GM19468 (cell line): Measurements from ENCODE around the gene SLC7A14.

Source experiments
- ATAC-seq: cut with Tn5 transposase; IDR thresholded peaks from one replicate; pipeline ENCODE4 v1.9.1; 2021; ENCODE audit warnings: mild to moderate bottlenecking, moderate library complexity, moderate number of reproducible peaks; ENCODE audit not compliant: unreplicated experiment; ENCODE audit errors: extremely low read depth

Gene SLC7A14

DNA sequence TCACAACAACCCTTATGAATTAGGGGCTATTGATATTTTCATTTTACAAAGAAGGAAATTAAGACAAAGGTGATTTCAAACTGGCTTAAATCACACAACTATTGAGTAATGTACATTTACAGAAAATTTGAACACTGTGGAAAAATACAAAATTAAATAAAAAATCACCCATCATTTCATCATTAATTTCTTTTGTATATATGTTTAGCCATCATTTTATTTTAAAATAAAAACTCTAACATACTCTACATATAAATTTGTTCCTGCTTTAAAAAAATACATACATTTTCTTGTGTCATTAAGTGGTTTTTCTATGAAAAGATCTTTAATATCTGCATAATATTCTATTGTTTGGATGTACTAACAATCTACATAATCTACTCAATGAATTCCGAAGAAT, 147.0 kb downstream of the SLC7A14 start:
- no peak for ATAC-seq

DNA sequence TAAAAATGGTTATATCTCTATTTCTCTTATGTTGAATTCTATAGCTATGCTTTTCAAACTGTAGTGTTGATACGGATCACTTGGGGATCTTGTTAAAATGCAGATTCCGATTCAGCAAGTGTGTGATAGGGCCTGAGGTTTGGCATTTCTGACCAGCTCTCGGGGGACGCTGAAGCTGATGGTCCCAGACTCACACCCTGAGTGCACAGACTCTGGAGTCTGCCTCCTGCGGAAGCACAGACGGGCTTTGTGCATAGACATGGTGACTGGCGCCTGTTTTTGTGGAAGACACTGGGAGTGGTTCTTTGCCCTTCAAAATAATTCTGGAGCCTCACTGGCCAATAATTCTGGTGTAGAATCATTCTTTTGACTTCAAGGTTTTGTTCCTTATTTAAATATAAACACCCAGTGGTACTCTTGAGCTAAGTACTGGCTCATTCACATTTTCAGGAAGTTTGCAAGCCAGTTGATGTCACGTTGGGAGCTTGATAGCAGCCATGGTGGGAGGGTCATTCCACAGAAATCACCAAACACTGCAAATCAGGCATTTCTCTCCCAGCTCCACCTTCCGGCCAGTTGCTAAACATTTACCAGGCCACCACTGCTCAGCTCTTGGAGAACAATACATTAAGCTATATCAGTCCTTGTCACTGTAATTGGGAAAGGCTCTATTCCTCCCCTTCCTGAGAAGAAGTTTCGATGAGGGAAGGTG, 148.0 kb downstream of the SLC7A14 start:
- ATAC-seq: no peak

DNA sequence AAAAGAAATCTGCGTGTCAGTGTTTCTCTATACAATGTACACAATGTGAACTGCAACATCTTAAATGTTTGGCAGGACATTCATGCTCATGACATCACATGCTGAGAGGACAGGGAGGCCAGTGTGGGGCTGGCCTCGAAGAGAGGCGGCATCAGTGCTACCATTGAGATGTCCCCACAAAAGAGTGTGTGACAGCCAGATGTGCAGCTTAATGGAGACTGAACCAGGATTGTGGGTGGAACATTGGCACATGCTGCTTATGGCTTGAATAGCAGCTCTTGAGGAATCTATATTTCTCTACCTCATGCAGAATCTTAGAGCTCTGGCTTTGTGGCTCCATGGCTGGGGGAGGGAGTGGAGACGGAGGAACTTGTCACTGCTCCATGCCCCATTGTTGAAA, 148.7 kb downstream of the SLC7A14 start:
- ATAC-seq: no peak

DNA sequence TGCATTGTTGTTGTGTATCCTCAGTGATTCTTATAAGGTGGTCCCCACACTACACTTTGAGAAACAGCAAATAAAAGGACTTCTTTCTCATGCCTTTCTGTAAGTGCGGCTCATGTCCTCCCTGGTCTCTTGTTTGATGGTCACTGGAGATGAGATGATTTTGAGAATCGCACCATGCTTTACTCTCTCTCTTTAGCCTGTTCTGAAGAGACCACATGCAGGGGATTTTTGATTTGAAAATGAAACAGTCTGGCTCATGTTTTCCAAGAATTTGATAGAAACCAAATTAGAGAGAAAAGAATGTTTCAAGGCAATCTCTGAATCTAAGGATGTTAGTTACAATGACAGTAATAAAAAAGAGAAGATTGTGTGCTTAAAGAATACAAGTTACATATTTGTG, 149.2 kb downstream of the SLC7A14 start:
- no peak for ATAC-seq

DNA sequence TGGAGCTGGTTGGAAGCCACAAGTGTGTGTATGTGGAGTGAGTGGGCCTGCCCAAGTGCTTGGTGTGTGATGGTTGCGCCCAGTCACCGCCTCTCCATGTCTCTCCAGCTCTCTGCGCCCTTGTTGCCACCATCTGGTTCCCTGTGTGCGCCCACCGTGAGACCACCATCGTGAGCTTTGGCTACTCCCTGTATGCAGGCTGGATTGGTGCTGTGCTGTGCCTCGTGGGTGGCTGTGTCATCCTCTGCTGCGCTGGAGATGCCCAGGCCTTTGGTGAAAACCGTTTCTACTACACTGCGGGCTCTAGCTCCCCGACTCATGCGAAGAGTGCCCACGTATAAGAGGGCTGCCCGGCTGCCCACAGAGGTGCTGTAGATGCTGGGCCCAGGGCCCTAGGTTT, 153.5 kb downstream of the SLC7A14 start:
- no peak for ATAC-seq

DNA sequence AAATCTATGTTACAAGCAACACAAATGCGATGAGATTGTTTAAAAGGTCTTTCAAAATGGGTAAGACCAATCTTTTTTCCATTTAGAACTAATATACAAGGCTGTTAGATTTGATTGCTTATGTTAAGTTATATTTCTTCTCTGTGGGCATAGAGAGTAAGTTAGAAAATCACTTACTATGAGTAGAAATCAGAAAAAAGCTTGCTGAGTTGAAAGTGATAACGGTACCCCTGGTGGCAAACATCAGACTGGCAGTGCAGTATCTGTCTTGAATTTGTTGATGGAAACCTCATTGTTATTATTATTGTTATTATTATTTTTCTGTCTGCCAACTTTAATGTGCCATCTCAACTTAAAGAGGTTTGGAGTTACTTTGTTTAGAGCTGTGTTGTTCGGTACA, 154.8 kb downstream of the SLC7A14 start:
- no peak for ATAC-seq

DNA sequence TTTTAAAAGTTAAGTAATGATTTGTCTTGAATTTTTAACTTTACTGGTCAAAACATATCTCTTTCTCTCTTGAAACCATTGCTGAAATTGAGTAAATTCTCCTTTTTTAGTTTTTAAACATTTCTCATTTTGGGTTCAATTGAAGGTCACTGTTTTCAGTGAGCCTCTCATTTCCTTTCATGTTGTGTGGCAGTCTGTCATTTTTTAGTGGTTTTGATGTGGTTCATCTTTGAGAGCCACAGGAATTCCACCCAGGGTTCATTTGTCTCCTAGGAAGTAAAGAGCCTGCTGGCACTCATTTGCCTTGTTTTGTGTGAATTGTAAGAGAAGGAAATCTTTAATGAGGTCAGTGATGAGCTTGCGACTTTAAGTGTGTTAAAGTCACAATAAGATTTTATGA, 156.8 kb downstream of the SLC7A14 start:
- no peak for ATAC-seq

DNA sequence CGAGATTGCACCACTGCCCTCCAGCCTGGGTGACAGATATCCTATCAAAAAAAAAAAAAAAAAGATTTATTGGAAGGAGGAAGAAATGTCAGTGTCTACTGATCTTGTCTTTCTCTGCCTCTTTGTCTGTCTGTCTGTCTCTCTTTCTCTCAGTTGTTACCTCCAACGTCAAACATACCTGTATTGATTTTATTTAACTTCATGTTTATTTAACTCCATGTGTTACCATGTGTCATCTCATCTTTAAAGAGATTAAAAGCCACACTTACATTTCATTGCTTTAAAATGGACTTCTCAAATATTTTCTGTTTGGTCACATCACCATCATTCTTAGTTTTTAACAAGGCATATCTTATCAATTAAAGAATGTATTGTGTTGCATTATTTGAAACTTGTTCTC, 157.8 kb downstream of the SLC7A14 start:
- ATAC-seq: no peak

DNA sequence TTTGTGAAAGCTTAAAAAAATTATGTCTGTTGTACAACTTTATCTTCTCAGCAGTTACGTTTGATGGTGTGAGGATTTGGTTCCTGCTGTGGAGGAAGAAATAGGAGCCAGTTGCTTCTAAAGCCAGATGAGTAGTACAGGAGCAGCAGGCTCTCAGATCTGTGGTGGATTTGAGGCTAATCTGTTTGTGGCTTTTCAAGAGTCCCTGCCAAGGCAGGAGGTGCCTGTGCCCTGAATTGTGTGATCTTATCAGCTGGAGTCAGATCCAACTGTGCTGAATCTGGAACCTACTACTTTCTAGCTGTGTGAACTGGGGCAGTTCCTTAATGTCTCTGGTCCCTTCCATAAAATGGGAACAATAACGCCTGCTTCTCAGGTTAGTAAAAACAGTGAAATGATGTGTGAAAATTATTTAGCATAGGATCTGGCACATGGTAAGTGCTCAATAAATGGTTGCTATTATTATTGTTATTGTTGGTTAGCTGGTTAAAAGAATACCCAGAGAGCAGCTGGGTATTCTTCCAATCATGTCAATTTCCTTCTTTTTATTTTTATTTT, 159.6 kb downstream of the SLC7A14 start:
- no peak for ATAC-seq

DNA sequence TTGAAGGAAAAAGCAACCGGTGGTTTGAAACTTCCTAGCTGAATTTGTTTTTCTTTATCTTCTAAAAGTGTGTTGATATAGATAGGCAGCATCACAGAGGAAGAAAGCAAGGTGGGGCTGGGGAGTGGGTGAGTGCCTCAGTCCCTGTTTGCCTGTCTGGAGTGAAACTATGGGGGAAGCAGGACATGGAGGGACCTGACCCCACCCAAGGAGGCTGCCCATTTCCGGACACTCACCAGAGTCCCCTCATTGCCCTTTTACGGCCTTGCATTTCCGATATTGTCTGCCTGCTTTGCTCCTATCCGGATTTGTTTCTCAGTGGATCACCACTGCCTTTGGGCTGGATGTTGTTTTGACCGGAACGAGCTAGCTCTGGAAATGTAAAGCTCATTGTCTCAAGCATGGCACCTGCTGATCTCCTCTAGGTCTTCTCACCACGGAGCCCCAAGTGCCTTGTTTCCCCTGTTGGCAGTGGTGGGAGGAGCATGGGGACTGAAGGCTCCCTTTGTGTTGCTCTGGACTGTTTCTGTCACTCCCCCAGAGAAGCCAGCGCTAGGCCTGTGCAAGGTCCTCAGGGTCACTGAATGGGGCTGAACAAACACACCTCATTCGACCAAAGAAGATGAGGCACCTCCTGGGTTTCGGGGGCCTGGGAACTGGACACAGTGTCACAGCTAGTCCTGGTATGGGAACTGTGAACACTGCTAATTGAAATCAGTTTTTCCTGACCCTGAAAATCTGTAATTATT, 160.2 kb downstream of the SLC7A14 start:
- no peak for ATAC-seq

DNA sequence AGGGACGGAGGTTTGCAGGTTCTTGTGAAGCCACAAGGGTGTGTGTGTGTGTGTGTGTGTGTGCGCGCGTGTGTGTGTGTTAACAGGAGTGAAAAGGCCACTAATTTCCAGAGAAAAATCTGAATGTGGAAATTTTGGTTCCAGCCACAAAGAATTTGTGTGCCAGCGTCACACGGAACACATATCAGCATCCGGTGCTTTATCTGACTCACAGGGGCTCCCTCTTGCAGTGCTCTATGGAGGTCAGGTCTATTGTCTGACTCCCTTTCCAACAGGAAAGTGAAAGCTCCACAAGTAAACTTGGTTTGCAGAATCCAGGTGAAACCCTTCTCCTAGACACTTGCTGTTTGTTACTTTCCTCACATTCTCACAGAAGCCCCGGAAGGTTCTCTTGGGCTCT, 161.0 kb downstream of the SLC7A14 start:
- ATAC-seq: no peak

DNA sequence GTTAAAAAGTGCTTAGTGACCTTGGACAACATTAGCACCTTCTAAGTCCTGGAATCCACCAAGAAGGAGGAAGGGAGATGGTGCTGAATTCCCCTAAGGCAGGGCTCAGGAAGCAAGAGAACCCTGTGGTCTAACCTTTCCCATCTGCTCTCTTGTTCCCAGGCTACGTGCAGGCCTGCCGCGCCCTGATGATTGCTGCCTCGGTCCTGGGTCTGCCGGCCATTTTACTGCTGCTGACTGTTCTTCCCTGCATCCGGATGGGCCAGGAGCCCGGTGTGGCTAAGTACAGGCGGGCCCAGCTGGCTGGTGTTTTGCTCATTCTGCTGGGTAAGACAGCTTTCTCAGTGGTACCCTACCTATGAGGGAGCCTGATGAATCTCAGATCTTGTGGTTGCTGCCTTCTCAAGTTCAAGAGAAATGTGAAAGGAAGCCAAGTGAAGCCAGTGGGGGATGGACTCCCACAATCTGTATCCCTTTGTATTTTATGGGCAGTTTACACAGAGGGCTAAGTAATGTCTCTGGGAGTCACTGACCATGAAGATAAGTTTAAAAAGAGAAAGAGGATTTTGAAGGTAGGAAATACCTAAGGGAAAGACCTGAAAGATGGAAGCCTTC, 162.8 kb downstream of the SLC7A14 start:
- ATAC-seq: no peak

DNA sequence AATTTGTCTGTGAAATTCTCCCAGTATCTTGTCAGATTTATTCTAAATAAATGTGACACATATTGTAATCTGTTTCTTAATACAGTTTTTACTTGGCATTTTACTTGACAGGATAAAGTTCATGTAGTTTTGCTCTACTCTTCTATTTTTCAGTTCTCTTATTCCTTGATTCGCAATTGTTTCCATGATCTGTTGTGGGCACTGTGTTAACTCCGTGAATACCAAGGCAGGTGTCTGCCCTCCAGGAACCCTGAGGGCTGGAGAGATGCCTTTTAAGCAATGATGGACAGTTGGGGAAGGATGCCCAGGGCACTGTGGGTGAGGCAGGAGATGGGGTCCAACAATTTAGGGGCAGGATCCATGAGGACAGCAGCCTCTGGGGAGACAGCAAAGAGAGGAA, 164.1 kb downstream of the SLC7A14 start:
- no peak for ATAC-seq

DNA sequence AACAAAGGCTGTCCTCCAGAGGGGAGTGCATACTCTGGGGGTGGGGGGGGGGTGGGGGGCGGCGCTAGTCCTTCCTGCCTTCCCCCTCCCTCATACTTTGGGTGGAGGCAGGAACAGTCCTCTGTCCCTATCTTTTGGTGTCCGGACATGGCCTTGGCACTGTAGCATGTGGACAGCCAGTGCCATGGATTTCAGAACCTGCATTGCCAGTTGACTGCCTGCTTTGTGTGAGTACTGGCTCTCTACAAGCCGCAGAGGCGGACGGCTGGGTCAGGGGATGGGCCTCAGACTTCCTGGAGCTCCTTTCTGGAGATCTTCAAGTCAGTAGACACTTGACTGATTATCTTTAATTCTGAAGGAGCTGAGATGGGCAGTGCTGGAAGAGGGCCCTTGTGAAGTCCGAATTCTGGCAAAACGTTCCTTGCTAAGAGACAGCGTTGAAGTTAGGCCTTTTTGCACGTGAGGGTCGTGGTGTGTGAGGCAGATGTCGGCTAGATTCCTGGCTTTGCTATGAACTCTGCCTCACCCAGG, 164.7 kb downstream of the SLC7A14 start:
- no peak for ATAC-seq

DNA sequence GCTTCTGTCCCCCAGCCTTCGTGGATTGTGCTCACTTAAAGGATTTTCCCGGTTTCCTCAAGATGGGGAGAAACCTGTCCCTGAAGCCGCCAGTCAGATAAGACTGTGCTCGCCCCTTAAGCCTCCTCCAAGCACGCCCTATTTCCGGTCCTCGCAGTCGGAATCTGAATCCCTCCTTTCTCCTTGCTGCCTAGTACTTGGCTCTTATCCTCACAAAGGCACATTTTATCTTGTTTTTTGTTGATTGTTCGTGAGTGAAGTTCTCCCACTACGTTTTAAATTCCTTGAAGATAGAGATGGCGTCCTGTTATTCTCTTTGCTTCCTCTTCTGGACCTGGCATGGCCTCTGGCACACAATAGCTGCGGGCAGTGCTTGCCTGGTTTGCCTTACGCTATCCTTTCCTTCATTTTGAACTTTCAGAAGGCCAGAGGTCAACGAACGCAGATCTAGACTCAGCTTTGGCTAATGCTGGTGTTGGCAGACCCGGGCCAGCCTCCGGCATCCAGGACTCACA, 165.5 kb downstream of the SLC7A14 start:
- no peak for ATAC-seq

DNA sequence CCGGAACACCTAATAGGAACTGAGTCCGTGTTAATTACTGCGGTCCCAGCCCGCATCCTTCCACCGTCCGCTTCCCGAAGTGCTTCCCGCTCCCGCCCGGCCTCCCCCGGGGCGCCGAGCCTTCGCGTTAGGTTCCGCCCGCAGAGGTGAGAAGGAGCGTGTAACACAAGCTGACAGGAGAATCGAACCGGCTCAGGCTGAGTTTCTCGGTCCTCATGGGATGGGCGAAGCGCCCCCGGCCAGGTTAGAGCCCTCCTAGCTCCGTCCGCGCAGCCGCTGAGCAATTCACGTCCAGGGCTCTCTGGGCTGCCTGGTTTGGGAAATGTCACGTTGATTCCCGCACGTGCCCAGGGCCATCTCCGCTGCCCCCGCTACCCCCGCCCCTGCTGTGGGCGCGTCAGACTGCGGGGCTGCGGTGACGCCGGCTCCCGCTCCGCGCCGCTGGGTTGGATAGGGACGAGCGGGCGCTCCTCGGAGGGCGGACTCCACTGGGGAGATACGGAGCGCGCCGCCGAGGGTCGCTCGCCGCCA, 166.3 kb downstream of the SLC7A14 start:
- no peak for ATAC-seq

DNA sequence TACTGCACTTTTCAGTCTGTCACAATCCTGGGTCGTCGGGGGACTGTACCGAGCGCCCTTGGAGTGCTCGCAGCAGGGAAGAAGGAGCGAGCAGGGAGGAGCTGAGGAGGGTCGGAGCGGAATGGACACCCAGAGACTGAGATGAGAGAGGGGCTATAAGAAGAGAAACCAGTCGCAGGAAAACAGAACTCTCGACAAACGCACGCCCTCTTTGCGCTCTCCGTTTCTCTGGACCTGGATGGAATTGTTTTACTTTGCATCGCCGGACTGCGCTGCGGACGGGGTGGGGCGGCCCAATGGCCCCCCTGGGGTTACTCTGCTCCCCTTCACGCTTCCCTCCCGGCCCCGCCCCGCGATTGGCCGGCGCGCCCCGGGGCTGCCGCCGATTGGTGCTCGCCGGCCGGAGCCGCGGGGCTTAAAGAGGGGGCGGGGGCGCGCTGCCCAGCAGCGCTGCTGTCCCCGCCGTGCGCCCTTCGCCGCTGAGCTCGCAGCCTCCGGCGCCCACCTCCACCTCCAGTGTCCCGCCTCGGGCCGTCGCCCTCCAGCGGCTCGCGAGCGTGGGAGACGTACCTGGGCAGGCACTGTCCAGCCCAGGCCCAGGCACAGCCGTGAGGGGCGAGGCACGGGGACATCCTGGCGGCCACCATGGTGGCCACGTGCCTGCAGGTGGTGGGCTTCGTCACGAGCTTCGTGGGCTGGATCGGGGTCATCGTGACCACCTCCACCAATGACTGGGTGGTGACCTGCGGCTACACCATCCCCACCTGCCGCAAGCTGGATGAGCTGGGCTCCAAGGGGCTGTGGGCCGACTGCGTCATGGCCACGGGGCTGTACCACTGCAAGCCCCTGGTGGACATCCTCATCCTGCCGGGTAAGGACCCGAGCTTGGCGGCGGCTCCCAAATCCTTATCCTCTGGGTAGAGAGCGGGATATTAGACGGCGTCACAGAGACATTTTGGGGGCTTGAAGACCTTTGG, 167.2 kb downstream of the SLC7A14 start, which contains the start of gene CLDN11:
Gene CLDN11, plus strand, starts transcription at position 447 of the 977 bp plus-strand sequence. Its CDS starts 199 bp downstream, at position 646.
- ATAC-seq: no peak

DNA sequence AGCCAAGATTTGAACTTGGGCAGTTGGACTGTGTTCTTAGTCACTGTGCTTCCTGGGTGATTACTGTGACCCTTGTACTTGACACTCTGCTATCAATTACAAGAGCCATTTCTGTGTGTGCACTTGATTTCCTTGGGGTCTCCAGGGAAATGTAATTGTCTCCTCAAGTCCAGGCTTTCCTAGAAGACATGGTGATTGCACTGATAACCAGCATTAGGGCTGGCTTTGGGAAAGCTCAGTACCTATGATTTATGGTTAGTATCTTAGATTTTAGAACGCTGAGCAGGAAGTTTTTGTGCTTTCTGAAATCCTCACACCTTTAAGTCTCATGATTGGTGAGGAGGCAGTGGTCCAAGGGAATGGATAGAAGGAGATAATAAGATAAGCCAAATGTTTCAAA, 168.8 kb downstream of the SLC7A14 start:
- no peak for ATAC-seq

DNA sequence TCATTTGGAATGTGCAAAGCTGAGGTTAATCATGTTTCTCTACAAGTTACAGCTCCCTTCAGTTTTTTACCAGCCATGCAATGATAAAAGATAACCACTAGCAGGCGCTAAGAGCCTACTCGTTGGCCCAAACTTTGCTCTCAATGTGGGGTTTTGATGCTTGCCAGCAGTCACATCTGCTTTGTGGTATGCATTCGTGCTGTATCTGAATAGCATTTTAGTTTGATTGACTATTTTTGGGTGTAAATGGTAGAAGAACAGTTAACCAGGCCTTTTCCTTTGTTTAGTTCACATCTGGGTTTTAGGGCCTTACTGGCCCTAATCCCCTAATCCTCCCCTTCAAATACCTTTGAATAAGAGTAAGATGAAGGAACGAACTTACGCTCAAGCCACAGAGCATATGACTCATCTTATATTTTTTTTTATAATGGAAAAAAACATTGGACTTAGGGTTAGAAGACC, 171.6 kb downstream of the SLC7A14 start:
- ATAC-seq: no peak
